Liver (tissue), 3 donors: ENCODE results near the gene GRAP.
"Not testable (repeated sequence)": the region's sequence is repeated elsewhere in the genome, so short reads cannot be mapped to it uniquely, and the experiment has no call there.

ENCODE experiments used
- TAF1 ChIP-seq: conservative IDR thresholded peaks from 2 replicates; pipeline ENCODE4 v1.6.1; 2016; ENCODE audit warnings: antibody characterized with exemption, mild to moderate bottlenecking
- TF ChIP-seq, protein P1 (sequence below): fragments of 150-350 bp; IDR thresholded peaks from 2 replicates; pipeline ENCODE4 v1.5.1; 2017; ENCODE audit warnings: improper control_type of control experiment, low read depth, low read length; ENCODE audit not compliant: missing input control
- donor health status: healthy.
- donor health status: healthy.

DNA sequence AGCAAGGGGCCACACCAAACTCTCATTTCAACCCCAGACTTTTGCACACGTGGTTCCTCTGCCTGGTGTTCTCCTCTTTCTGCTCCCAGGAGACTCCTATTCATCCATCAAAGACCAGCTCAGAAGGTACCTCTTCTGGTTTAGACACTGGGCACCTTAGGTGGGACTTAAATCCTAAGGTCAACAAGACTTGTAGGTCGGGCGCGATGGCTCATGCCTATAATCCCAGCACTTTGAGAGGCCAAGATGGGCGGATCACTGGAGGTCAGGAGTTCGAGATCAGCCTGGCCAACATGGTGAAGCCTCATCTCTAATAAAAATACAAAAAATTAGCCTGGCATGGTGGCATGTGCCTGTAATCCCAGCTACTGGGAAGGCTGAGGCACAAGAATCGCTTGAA is 753 bp upstream of the GRAP start:
- TF ChIP-seq TAF1 = not testable (repeated sequence)
- TF ChIP-seq, protein P1, sequence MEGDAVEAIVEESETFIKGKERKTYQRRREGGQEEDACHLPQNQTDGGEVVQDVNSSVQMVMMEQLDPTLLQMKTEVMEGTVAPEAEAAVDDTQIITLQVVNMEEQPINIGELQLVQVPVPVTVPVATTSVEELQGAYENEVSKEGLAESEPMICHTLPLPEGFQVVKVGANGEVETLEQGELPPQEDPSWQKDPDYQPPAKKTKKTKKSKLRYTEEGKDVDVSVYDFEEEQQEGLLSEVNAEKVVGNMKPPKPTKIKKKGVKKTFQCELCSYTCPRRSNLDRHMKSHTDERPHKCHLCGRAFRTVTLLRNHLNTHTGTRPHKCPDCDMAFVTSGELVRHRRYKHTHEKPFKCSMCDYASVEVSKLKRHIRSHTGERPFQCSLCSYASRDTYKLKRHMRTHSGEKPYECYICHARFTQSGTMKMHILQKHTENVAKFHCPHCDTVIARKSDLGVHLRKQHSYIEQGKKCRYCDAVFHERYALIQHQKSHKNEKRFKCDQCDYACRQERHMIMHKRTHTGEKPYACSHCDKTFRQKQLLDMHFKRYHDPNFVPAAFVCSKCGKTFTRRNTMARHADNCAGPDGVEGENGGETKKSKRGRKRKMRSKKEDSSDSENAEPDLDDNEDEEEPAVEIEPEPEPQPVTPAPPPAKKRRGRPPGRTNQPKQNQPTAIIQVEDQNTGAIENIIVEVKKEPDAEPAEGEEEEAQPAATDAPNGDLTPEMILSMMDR = not testable (repeated sequence)
